Central memory CD8-positive, alpha-beta T cell (primary cell): ENCODE data around the gene LENG8.
A peak's percentile ranks its signal among the peaks of the same experiment; 100 is the strongest.
"Not testable (repeated sequence)": the region's sequence is repeated elsewhere in the genome, so short reads cannot be mapped to it uniquely, and the experiment has no call there.

Experiments used
- ATAC-seq: fragments of 150-1000 bp; cut with Tn5 transposase; replicated peaks from 2 replicates; pipeline ENCODE4 v1.10.0; 2022; ENCODE audit warnings: mild to moderate bottlenecking, moderate FRiP score, moderate number of reproducible peaks; ENCODE audit not compliant: poor library complexity, severe bottlenecking; ENCODE audit errors: extremely low read depth
- DNase-seq, 2 donors: peaks; one replicate each; pipeline ENCODE4 v3.0.0; 2021; ENCODE audit warnings: low spot score in 2 of 2
- H3K27ac Mint-ChIP-seq: one replicate; pipeline ENCODE4 v1.8.0; 2022; ENCODE audit warnings: low read depth, mild to moderate bottlenecking, moderate library complexity, mixed read lengths
- H3K27me3 Mint-ChIP-seq: one replicate; pipeline ENCODE4 v1.8.0; 2022; ENCODE audit warnings: mixed read lengths
- H3K36me3 Mint-ChIP-seq: one replicate; pipeline ENCODE4 v1.8.0; 2022; ENCODE audit warnings: mild to moderate bottlenecking, moderate library complexity, mixed read lengths; ENCODE audit not compliant: insufficient read depth
- H3K4me1 Mint-ChIP-seq: one replicate; pipeline ENCODE4 v1.8.0; 2022; ENCODE audit warnings: mixed read lengths
- H3K4me3 Mint-ChIP-seq: one replicate; pipeline ENCODE4 v1.8.0; 2022; ENCODE audit warnings: mild to moderate bottlenecking, moderate library complexity, mixed read lengths
- H3K9me3 Mint-ChIP-seq: one replicate; pipeline ENCODE4 v1.8.0; 2022; ENCODE audit warnings: mixed read lengths

LENG8 gene

DNA sequence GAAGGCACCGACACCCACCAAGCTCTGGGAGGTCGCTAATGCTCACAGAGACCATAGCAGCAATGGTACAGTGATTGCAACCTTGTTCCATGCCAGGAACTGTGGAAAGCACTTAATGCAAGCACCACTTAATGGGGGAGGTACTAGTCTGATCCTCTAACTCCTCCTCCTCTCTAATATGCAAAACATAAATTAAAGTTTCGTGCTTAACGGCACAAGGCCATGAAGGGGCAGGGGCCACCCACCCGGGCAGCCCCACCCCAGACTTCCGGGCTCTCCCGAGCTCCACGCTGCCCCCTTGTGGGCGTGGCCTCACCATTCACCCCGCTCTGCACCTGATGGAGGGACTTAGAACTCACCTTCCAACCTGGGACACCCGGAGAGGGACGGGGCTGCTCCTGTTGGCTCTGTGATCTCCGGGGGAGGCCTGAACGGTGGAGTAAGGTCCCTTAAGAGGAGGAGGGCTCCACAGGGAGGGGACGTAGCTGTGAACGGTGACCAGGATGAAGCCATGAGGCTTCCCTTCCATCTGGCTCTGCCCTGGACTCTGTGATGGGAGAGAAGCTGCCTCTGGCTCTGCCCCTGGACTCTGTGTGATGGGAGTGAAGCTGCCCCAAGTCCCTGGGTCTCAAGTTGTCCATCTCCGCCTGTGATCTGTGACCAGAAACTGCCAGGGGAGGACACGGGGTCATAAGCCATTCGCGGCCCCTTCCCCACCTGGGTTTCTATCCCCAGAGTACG lies 60.4 kb downstream of the LENG8 start:
- H3K9me3 Mint-ChIP-seq, H3K36me3 Mint-ChIP-seq, H3K27ac Mint-ChIP-seq, DNase-seq, H3K4me3 Mint-ChIP-seq: not testable (repeated sequence)
- Mint-ChIP-seq H3K4me1 (peaks cover 34% of the 10 kb centered on the region), H3K27me3 (peaks cover 24% of the 10 kb centered on the region)
- peak; percentile 55 for ATAC-seq
